GM12878 (cell line): ENCODE data around the gene DGLUCY. TPM values are rescaled to one million over a fixed set of nuclear protein-coding genes. Genes with fewer than 3 reads are reported as not detected.

ENCODE experiments used
- ATAC-seq: fragments of 200-7000 bp; cut with Tn5 transposase; 3 replicates; pipeline ENCODE4 v1.9.1; 2020; ENCODE audit warnings: mild to moderate bottlenecking, moderate library complexity
- BruUV-seq: library from RNA; stranded (reverse); fragments of 400-500 nt; replicated peaks from 2 replicates; lab custom pipeline; 2021; lab: Mats Ljungman, UMichigan
- CTCF ChIA-PET: fragments of 300-600 bp; sonication (Branson Sonifier 250); formaldehyde crosslinking; extraction: SDS; loops from one replicate; lab custom pipeline; 2021; ENCODE audit warnings: inconsistent platforms; lab: Yijun Ruan, JAX
- POLR2A ChIA-PET: fragments of 350-600 bp; formaldehyde crosslinking; extraction: SDS; loops from one replicate; lab custom pipeline; 2021; ENCODE audit warnings: inconsistent platforms; lab: Charles Lee
- RAD21 ChIA-PET: fragments of 300-600 bp; sonication (Branson Sonifier 250); formaldehyde crosslinking; loops from one replicate; lab custom pipeline; 2023; ENCODE audit warnings: antibody characterized with exemption; ENCODE audit not compliant: unreplicated experiment; lab: Charles Lee
- SMC1A ChIA-PET: fragments of 300-600 bp; sonication (Branson Sonifier 250); formaldehyde crosslinking; loops from one replicate; lab custom pipeline; 2023; ENCODE audit not compliant: unreplicated experiment, uncharacterized antibody; lab: Charles Lee
- DNase-seq: peaks from one replicate; pipeline ENCODE4 v3.0.0-alpha.2; 2011; ENCODE audit warnings: low read depth, low spot score
- FAIRE-seq: peaks from 3 replicates; lab custom pipeline; 2011; peaks lifted over from hg19 to GRCh38; lab: Jason Lieb, UNC
- H2AFZ ChIP-seq: 2 replicates; pipeline ENCODE4 v1.6.0; 2011; ENCODE audit warnings: low read depth, low read length, control low read depth; ENCODE audit not compliant: control insufficient read depth
- H3K27ac ChIP-seq: 2 replicates; pipeline ENCODE4 v1.5.1; 2011; ENCODE audit warnings: control low read depth; ENCODE audit not compliant: control insufficient read depth, insufficient read depth
- H3K27me3 ChIP-seq, 2 experiments: replicated peaks in 1 of 2; 2 replicates each; pipeline versions ENCODE4 v1.6.0 to v1.6.1; 2011; ENCODE audit warnings: low read length in 1 of 2; ENCODE audit not compliant: control insufficient read depth in 2 of 2, insufficient read depth in 2 of 2
- H3K36me3 ChIP-seq, 2 experiments: 2 replicates each; pipeline ENCODE4 v1.5.1; 2011; ENCODE audit warnings: low read length in 1 of 2; ENCODE audit not compliant: control insufficient read depth in 2 of 2, insufficient read depth in 2 of 2
- H3K4me1 ChIP-seq: 2 replicates; pipeline ENCODE4 v1.6.1; 2011; ENCODE audit warnings: mild to moderate bottlenecking, low read length, moderate library complexity, mixed read lengths; ENCODE audit not compliant: control insufficient read depth, insufficient read depth
- H3K4me2 ChIP-seq: 2 replicates; pipeline ENCODE4 v1.6.0; 2011; ENCODE audit warnings: control low read depth; ENCODE audit not compliant: control insufficient read depth, insufficient read depth
- H3K4me3 ChIP-seq: fragments of 200-600 bp; sonication (generic); 2 replicates; pipeline ENCODE4 v1.5.1; 2016
- H3K79me2 ChIP-seq: 2 replicates; pipeline ENCODE4 v1.6.0; 2011; ENCODE audit warnings: low read length; ENCODE audit not compliant: control insufficient read depth, insufficient read depth
- H3K9ac ChIP-seq: 2 replicates; pipeline ENCODE4 v1.8.0; 2011; ENCODE audit warnings: low read length, control low read depth, mixed read lengths; ENCODE audit not compliant: control insufficient read depth, insufficient read depth
- H3K9me3 ChIP-seq: replicated peaks from 3 replicates; pipeline ENCODE4 v1.5.1; 2011; ENCODE audit warnings: mild to moderate bottlenecking, low read length; ENCODE audit not compliant: control insufficient read depth, insufficient read depth
- H4K20me1 ChIP-seq: 2 replicates; pipeline ENCODE4 v1.6.0; 2011; ENCODE audit not compliant: control insufficient read depth, insufficient read depth
- RUNX3 ChIP-seq: IDR thresholded peaks from 2 replicates; pipeline ENCODE4 v1.6.1; 2012; ENCODE audit warnings: low read length, inconsistent platforms
- STAT1 ChIP-seq: fragments of 450-650 bp; conservative IDR thresholded peaks from 2 replicates; pipeline ENCODE4 v1.6.1; 2014; ENCODE audit warnings: antibody characterized with exemption, mild to moderate bottlenecking
- SUZ12 ChIP-seq: fragments of 200-600 bp; sonication (generic); IDR thresholded peaks from one replicate; pipeline ENCODE4 v1.6.1; 2018; ENCODE audit warnings: antibody characterized with exemption, mild to moderate bottlenecking; ENCODE audit not compliant: unreplicated experiment
- TCF12 ChIP-seq: IDR thresholded peaks from 2 replicates; pipeline ENCODE4 v1.6.1; 2011; ENCODE audit warnings: low read depth, mild to moderate bottlenecking, low read length
- ZBED1 ChIP-seq: IDR thresholded peaks from 2 replicates; pipeline ENCODE4 v1.6.1; 2016; ENCODE audit warnings: borderline replicate concordance
- WGBS: methylation state at CpG from one replicate; pipeline ENCODE4 v1.1.6; 2016; ENCODE audit warnings: low lambda C conversion rate; ENCODE audit not compliant: insufficient replicate concordance, insufficient coverage; ENCODE audit errors: missing lambda C conversion rate; 5-methylcytosine and 5-hydroxymethylcytosine counted together
- in situ Hi-C: fragments of 300-500 bp; cut with MboI; formaldehyde crosslinking; loops from 9 replicates; pipeline ENCODE4 v1.14.3; 2018; ENCODE audit warnings: mixed read lengths
- intact Hi-C: fragments of 100-400 bp; cut with micrococcal nuclease; formaldehyde crosslinking; loops from one replicate; pipeline ENCODE4 v1.14.2; 2022; ENCODE audit not compliant: unreplicated experiment
- polyA plus RNA-seq, 11 experiments: library from polyadenylated mRNA; depleted of rRNA in 4 of 11; unstranded in 6 of 11; stranded (reverse) in 5 of 11; fragments of >200 nt; fragmentation: Nextera tagmentation in 4 of 11; fragmentation: Illumina TruSeq in 1 of 11; extraction: Ambion mirVana in 4 of 11; extraction: Trizol in 1 of 11; gene quantifications; 1 replicate in 1 of 11; 2 replicates in 10 of 11; pipeline versions ENCODE4 v1.2.1 to v1.2.3, GENCODE V29; 2011 to 2016; ENCODE audit warnings: inconsistent platforms in 2 of 11, missing spikeins in 2 of 11, low read depth in 1 of 11
- total RNA-seq, 4 experiments: library from RNA; depleted of rRNA in 3 of 4; stranded (reverse); fragments of >200 nt in 3 of 4; fragmentation: Illumina TruSeq in 1 of 4; extraction: Trizol in 1 of 4; gene quantifications; 2 replicates each; pipeline versions ENCODE4 v1.2.1 to v1.2.3, GENCODE V29; 2013 to 2021
- TF ChIP-seq, protein P1 (sequence below): IDR thresholded peaks from 2 replicates; pipeline ENCODE4 v1.6.1; 2011; ENCODE audit warnings: borderline replicate concordance, low read depth, mild to moderate bottlenecking, moderate library complexity, mixed read lengths, low read length; ENCODE audit not compliant: insufficient read depth; ENCODE audit errors: extremely low read length
- TF ChIP-seq, protein P2 (sequence below): IDR thresholded peaks from 2 replicates; pipeline ENCODE4 v1.6.1; 2011; ENCODE audit warnings: low read depth, low read length, improper control_type of control experiment, borderline replicate concordance

DGLUCY gene
- total and polyA plus RNA-seq, 10 of the 15 experiments (the other 5 are each of a cell fraction or from before 2014, with no cell fraction given) = 15.0 to 70.3 (median 55.1) TPM

GRCh38 chr14:91125801-91126200 lies 11.9 kb downstream of the DGLUCY start:
- ChIA-PET SMC1A (interaction anchor here (0.6 to 0.7 kb wide), 2 partner anchors 12 to 116 kb away, joined by 3 to 4 read pairs; partner anchors contain the start of gene DGLUCY), RAD21 (no interaction called here), CTCF (no interaction called here), POLR2A (interaction anchor here (1.3 kb wide), 1 partner anchor 10 kb away, joined by 8 read pairs; no protein-coding TSS in a partner anchor)
- intact Hi-C loops (no loop called here), in situ Hi-C loops (loop anchor here (5.0 kb wide), 1 partner anchor 218 kb away; no protein-coding TSS in a partner anchor)
- 74% methylated on average over 4 of the region's 4 CpGs for WGBS
- FAIRE-seq (no peak), DNase-seq (no peak), ATAC-seq (no peak)
- Histone ChIP-seq H3K36me3 (peaks cover 5 to 9% of the 10 kb centered on the region in 2 experiments; a peak in 3 of 4 replicates), H3K9ac (no peak overlapping the region), H3K4me2 (no peak overlapping the region), H3K4me1 (peaks cover 11% of the 10 kb centered on the region), H3K27ac (no peak overlapping the region), H3K27me3 (no peaks in the 10 kb centered on the region), H2AFZ (no peak overlapping the region), H3K79me2 (peaks cover 21% of the 10 kb centered on the region), H4K20me1 (no peaks in the 10 kb centered on the region), H3K4me3 (no peak overlapping the region), H3K9me3 (peaks cover 5% of the 10 kb centered on the region; the same call in 1 of the 3 replicates)
- TF ChIP-seq, protein P1, sequence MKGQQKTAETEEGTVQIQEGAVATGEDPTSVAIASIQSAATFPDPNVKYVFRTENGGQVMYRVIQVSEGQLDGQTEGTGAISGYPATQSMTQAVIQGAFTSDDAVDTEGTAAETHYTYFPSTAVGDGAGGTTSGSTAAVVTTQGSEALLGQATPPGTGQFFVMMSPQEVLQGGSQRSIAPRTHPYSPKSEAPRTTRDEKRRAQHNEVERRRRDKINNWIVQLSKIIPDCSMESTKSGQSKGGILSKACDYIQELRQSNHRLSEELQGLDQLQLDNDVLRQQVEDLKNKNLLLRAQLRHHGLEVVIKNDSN = peak; percentile 17
- no peak for TF ChIP-seq ZBED1
- no TSS peak for BruUV-seq

DNA sequence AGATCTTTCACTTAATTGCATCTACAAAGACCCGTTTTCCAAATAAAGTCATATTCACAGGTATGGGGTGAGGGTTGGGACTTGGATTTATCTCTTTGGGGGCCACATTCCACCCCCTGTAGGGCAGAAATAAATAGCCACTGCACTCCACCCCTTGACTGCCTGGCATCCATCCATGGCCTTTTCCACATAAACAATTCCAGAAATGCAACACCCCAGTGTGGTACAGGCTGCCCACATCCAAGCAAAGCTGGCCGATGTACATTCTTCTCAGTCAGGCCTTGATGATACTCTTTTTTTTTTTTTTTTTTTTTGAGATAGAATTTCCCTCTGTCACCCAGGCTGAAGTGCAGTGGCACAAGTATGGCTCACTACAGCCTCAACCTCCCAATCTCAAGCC lies 12.9 kb downstream of the DGLUCY start:
- Histone ChIP-seq H3K79me2 (peaks cover 19% of the 10 kb centered on the region), H3K36me3 (peaks cover 5 to 9% of the 10 kb centered on the region in 2 experiments; a peak in 3 of 4 replicates), H2AFZ (no peak overlapping the region), H3K27ac (no peak overlapping the region), H4K20me1 (no peaks in the 10 kb centered on the region), H3K9me3 (peaks cover 5% of the 10 kb centered on the region; the same call in 1 of the 3 replicates), H3K4me2 (no peak overlapping the region), H3K27me3 (no peaks in the 10 kb centered on the region), H3K9ac (no peak overlapping the region), H3K4me1 (peaks cover 11% of the 10 kb centered on the region), H3K4me3 (no peak overlapping the region)
- ATAC-seq (no peak), DNase-seq (no peak), FAIRE-seq (no peak)
- in situ Hi-C loops (loop anchor here (5.0 kb wide), 1 partner anchor 219 kb away; no protein-coding TSS in a partner anchor), intact Hi-C loops (no loop called here)
- ChIA-PET SMC1A (interaction anchor here (0.6 to 0.7 kb wide), 2 partner anchors 29 to 168 kb away, joined by 3 read pairs; no protein-coding TSS in a partner anchor), POLR2A (interaction anchor here (0.5 to 1.4 kb wide), 3 partner anchors 9 to 64 kb away, joined by 3 to 6 read pairs (median 4); no protein-coding TSS in a partner anchor), RAD21 (interaction anchor here (0.8 to 1.5 kb wide), 3 partner anchors 9 to 11 kb away, joined by 3 to 4 read pairs (median 4); no protein-coding TSS in a partner anchor), CTCF (interaction anchor here (0.5 kb wide), 1 partner anchor 16 kb away, joined by 3 read pairs; no protein-coding TSS in a partner anchor)
- BruUV-seq = no TSS peak
- WGBS = 98% methylated on average over 2 of the region's 2 CpGs
- TF ChIP-seq TCF12 (no peak), RUNX3 (no peak), STAT1 (no peak), SUZ12 (no peak)
- TF ChIP-seq, protein P2, sequence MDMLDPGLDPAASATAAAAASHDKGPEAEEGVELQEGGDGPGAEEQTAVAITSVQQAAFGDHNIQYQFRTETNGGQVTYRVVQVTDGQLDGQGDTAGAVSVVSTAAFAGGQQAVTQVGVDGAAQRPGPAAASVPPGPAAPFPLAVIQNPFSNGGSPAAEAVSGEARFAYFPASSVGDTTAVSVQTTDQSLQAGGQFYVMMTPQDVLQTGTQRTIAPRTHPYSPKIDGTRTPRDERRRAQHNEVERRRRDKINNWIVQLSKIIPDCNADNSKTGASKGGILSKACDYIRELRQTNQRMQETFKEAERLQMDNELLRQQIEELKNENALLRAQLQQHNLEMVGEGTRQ = no peak
